Caco-2 (cell line): ENCODE results near the gene CCDC120. TPM values are rescaled to one million over a fixed set of nuclear protein-coding genes. Genes with fewer than 3 reads are reported as not detected.

ENCODE experiments used
- BruUV-seq: library from RNA; stranded (reverse); fragments of 400-500 nt; replicated peaks from 2 replicates; lab custom pipeline; 2021; lab: Mats Ljungman, UMichigan
- CTCF ChIA-PET: fragments of 300-600 bp; sonication (Branson Sonifier 250); formaldehyde crosslinking; loops from one replicate; lab custom pipeline; 2022; ENCODE audit warnings: antibody characterized with exemption; lab: Charles Lee
- POLR2A ChIA-PET: fragments of 300-600 bp; sonication (Branson Sonifier 250); formaldehyde crosslinking; loops from one replicate; lab custom pipeline; 2022; ENCODE audit warnings: antibody characterized with exemption; lab: Charles Lee
- DNase-seq, 2 experiments: peaks; one replicate each; pipeline versions ENCODE4 v3.0.0 to v3.0.0-alpha.2; 2020 to 2022
- H3K27me3 ChIP-seq: replicated peaks from 2 replicates; pipeline ENCODE4 v1.6.0; 2011; ENCODE audit warnings: low read length; ENCODE audit not compliant: control insufficient read depth, insufficient read depth
- H3K36me3 ChIP-seq: 2 replicates; pipeline ENCODE4 v1.5.1; 2011; ENCODE audit warnings: low read length; ENCODE audit not compliant: control insufficient read depth, insufficient read depth
- H3K4me1 ChIP-seq: fragments of 250-450 bp; sonication (Bioruptor Pico); 2 replicates; pipeline ENCODE4 v1.5.1; 2020; ENCODE audit warnings: mild to moderate bottlenecking
- H3K4me3 ChIP-seq: 2 replicates; pipeline ENCODE4 v1.5.1; 2011; ENCODE audit warnings: low read depth, mild to moderate bottlenecking, control low read depth, low read length
- H3K9me3 ChIP-seq: fragments of 250-450 bp; sonication (Bioruptor Pico); 2 replicates; pipeline ENCODE4 v1.5.1; 2020; ENCODE audit warnings: mild to moderate bottlenecking, moderate library complexity
- H3K27ac Mint-ChIP-seq: one replicate; pipeline ENCODE4 v1.8.0; 2022; ENCODE audit warnings: mixed read lengths; ENCODE audit not compliant: unreplicated experiment
- H3K27me3 Mint-ChIP-seq: one replicate; pipeline ENCODE4 v1.8.0; 2022; ENCODE audit warnings: mixed read lengths; ENCODE audit not compliant: insufficient read depth, unreplicated experiment
- H3K36me3 Mint-ChIP-seq: one replicate; pipeline ENCODE4 v1.8.0; 2022; ENCODE audit warnings: mild to moderate bottlenecking, mixed read lengths; ENCODE audit not compliant: insufficient read depth, unreplicated experiment
- H3K4me1 Mint-ChIP-seq: one replicate; pipeline ENCODE4 v1.8.0; 2022; ENCODE audit warnings: low read depth, mixed read lengths; ENCODE audit not compliant: unreplicated experiment
- H3K4me3 Mint-ChIP-seq: one replicate; pipeline ENCODE4 v1.8.0; 2022; ENCODE audit warnings: mild to moderate bottlenecking, moderate library complexity, mixed read lengths; ENCODE audit not compliant: unreplicated experiment
- H3K9me3 Mint-ChIP-seq: one replicate; pipeline ENCODE4 v1.8.0; 2022; ENCODE audit warnings: mixed read lengths; ENCODE audit not compliant: unreplicated experiment
- CTCF ChIP-seq, 2 experiments: fragments of 200-600 bp in 1 of 2; IDR thresholded peaks; 1 replicate in 1 of 2; 2 replicates in 1 of 2; pipeline versions ENCODE4 v1.5.1 to v1.8.0; 2011 to 2022; ENCODE audit warnings: antibody characterized with exemption in 1 of 2, control low read depth in 1 of 2, inconsistent platforms in 1 of 2, low read depth in 1 of 2, low read length in 1 of 2, mild to moderate bottlenecking in 1 of 2, moderate library complexity in 1 of 2; ENCODE audit not compliant: insufficient read depth in 1 of 2, severe bottlenecking in 1 of 2, unreplicated experiment in 1 of 2
- intact Hi-C: fragments of 100-400 bp; cut with micrococcal nuclease; formaldehyde crosslinking; loops from one replicate; pipeline ENCODE4 v1.10.0; 2022; ENCODE audit not compliant: unreplicated experiment
- total RNA-seq: library from RNA; stranded (reverse); gene quantifications from 2 replicates; pipeline ENCODE4 v1.2.3, GENCODE V29; 2022

The CCDC120 gene
- total RNA-seq, 1 experiment from 2014 or later = 16.7 TPM

GRCh38 chrX:49082271-49082871 lies 23.6 kb downstream of the CCDC120 start:
- Mint-ChIP-seq H3K27me3 (no peaks in the 10 kb centered on the region), H3K4me3 (no peak overlapping the region), H3K4me1 (peaks cover 6% of the 10 kb centered on the region), H3K9me3 (no peaks in the 10 kb centered on the region), H3K27ac (no peak overlapping the region), H3K36me3 (no peaks in the 10 kb centered on the region)
- no peak for TF ChIP-seq CTCF (IDR thresholded peaks at IDR 0.05; ENCODE audit: insufficient read depth in 1 of 2, low read depth in 1 of 2, low read length in 1 of 2, severe bottlenecking in 1 of 2, unreplicated experiment in 1 of 2)
- intact Hi-C loops = no loop called here
- DNase-seq = no peak
- no peaks in the 10 kb centered on the region for H3K9me3 ChIP-seq
- BruUV-seq = no TSS peak
- no peaks in the 10 kb centered on the region for H3K27me3 ChIP-seq
- no peaks in the 10 kb centered on the region for H3K4me1 ChIP-seq
- H3K4me3 ChIP-seq = no peak overlapping the region
- CTCF ChIA-PET = no interaction called here
- POLR2A ChIA-PET = no interaction called here
- no peaks in the 10 kb centered on the region for H3K36me3 ChIP-seq

- Mint-ChIP-seq H3K36me3 (no peaks in the 10 kb centered on the region), H3K4me3 (no peak overlapping the region), H3K4me1 (no peaks in the 10 kb centered on the region), H3K27ac (no peak overlapping the region), H3K9me3 (no peaks in the 10 kb centered on the region), H3K27me3 (no peaks in the 10 kb centered on the region)
- intact Hi-C loops = no loop called here
- Histone ChIP-seq H3K36me3 (no peaks in the 10 kb centered on the region), H3K9me3 (no peaks in the 10 kb centered on the region), H3K27me3 (no peaks in the 10 kb centered on the region), H3K4me3 (no peak overlapping the region), H3K4me1 (no peaks in the 10 kb centered on the region; the same call in 1 of the 2 replicates)
- POLR2A ChIA-PET = interaction anchor here (0.7 kb wide), 1 partner anchor 10 kb away, joined by 5 read pairs; the partner anchor contains the start of gene WDR45
- CTCF ChIA-PET = interaction anchor here (1.0 kb wide), 1 partner anchor 11 kb away, joined by 4 read pairs; no protein-coding TSS in a partner anchor
- DNase-seq = no peak
- no peak for TF ChIP-seq CTCF (IDR thresholded peaks at IDR 0.05; ENCODE audit: insufficient read depth in 1 of 2, low read depth in 1 of 2, low read length in 1 of 2, severe bottlenecking in 1 of 2, unreplicated experiment in 1 of 2)
- no TSS peak for BruUV-seq
Measured at GRCh38 chrX:49089553-49089952, 30.8 kb downstream of the CCDC120 start.

GRCh38 chrX:49096419-49096818 lies 37.6 kb downstream of the CCDC120 start:
- H3K4me1 Mint-ChIP-seq = no peaks in the 10 kb centered on the region
- DNase-seq = no peak
- no TSS peak for BruUV-seq
- no peak overlapping the region for H3K4me3 Mint-ChIP-seq
- no peaks in the 10 kb centered on the region for H3K9me3 Mint-ChIP-seq
- no peaks in the 10 kb centered on the region for H3K36me3 ChIP-seq
- intact Hi-C loops = no loop called here
- no peaks in the 10 kb centered on the region for H3K9me3 ChIP-seq
- no peaks in the 10 kb centered on the region for H3K4me1 ChIP-seq
- H3K27me3 ChIP-seq = no peaks in the 10 kb centered on the region
- ChIA-PET POLR2A (no interaction called here), CTCF (interaction anchor here (0.6 kb wide), 1 partner anchor 130 kb away, joined by 6 read pairs; no protein-coding TSS in a partner anchor)
- no peak overlapping the region for H3K4me3 ChIP-seq
- H3K27me3 Mint-ChIP-seq = no peaks in the 10 kb centered on the region
- H3K36me3 Mint-ChIP-seq = peaks cover 13% of the 10 kb centered on the region
- H3K27ac Mint-ChIP-seq = no peak overlapping the region
- no peak for TF ChIP-seq CTCF (IDR thresholded peaks at IDR 0.05; ENCODE audit: insufficient read depth in 1 of 2, low read depth in 1 of 2, low read length in 1 of 2, severe bottlenecking in 1 of 2, unreplicated experiment in 1 of 2)
